SK-MEL-5 (cell line): ENCODE measurements around the gene PPM1K. TPM values are rescaled to one million over a fixed set of nuclear protein-coding genes. Genes with fewer than 3 reads are reported as not detected.
"Not testable (repeated sequence)": the region's sequence is repeated elsewhere in the genome, so short reads cannot be mapped to it uniquely, and the experiment has no call there.

Experiments used
- DNase-seq: peaks from one replicate; pipeline ENCODE4 v3.0.0-alpha.2; 2016; ENCODE audit warnings: low read depth, low spot score
- in situ Hi-C: cut with HindIII; loops from 2 replicates; pipeline ENCODE4 v1.10.0; 2016; ENCODE audit warnings: low sequenced_read_pairs, high pct_unique_total_duplicates, low pct_unique_long_range_greater_than_20kb
- polyA plus RNA-seq, 2 experiments: library from polyadenylated mRNA; depleted of rRNA; stranded (reverse); fragments of >200 nt; gene quantifications; 2 replicates each; pipeline ENCODE4 v1.2.3, GENCODE V29; 2015
- total RNA-seq: library from RNA; depleted of rRNA; stranded (reverse); fragments of >200 nt; shearing (Covaris generic); gene quantifications from 2 replicates; pipeline ENCODE4 v1.2.3, GENCODE V29; 2014; rRNA removed

The PPM1K gene
- total RNA-seq = 3.0 and 4.8 TPM in 2 replicates
- 2.6 and 3.8 TPM in 2 replicates for polyA plus RNA-seq (2015; cell fraction: cytosol; rRNA removed)
- polyA plus RNA-seq (2015; cell fraction: nucleus; rRNA removed) = 5.5 and 6.2 TPM in 2 replicates

GRCh38 chr4:88284439-88285234 lies at the start of gene PPM1K:
TSS of gene PPM1K (minus strand) at chr4:88284561. CDS start at chr4:88278583, 5,978 bp downstream.
- DNase-seq = peak; percentile 95
- in situ Hi-C loops = no loop called here

- in situ Hi-C loops = no loop called here
- DNase-seq = no peak
Measured at GRCh38 chr4:88333741-88334405, 49.5 kb upstream of the PPM1K start.

GRCh38 chr4:88327665-88328064 lies 43.3 kb upstream of the PPM1K start:
- DNase-seq = no peak
- in situ Hi-C loops = no loop called here

- in situ Hi-C loops = no loop called here
- DNase-seq = no peak
Measured at GRCh38 chr4:88320780-88321373, 36.5 kb upstream of the PPM1K start.

GRCh38 chr4:88320224-88320779 lies 35.9 kb upstream of the PPM1K start:
- in situ Hi-C loops = no loop called here
- no peak for DNase-seq

GRCh38 chr4:88318751-88319350 lies 34.5 kb upstream of the PPM1K start:
- DNase-seq = no peak
- in situ Hi-C loops = no loop called here

- in situ Hi-C loops = no loop called here
- no peak for DNase-seq
Measured at GRCh38 chr4:88315460-88316017, 31.2 kb upstream of the PPM1K start.

- DNase-seq, in situ Hi-C loops: not testable (repeated sequence)
Measured at GRCh38 chr4:88313088-88313624, 28.8 kb upstream of the PPM1K start.

- in situ Hi-C loops = no loop called here
- no peak for DNase-seq
Measured at GRCh38 chr4:88308587-88308986, 24.2 kb upstream of the PPM1K start.

- no peak for DNase-seq
- in situ Hi-C loops = no loop called here
Measured at GRCh38 chr4:88297725-88298454, 13.5 kb upstream of the PPM1K start.

- DNase-seq = no peak
- in situ Hi-C loops = no loop called here
Measured at GRCh38 chr4:88297212-88297516, 12.8 kb upstream of the PPM1K start.

- in situ Hi-C loops = no loop called here
Measured at GRCh38 chr4:88296413-88297211, 12.3 kb upstream of the PPM1K start.

GRCh38 chr4:88295656-88296055 lies 11.3 kb upstream of the PPM1K start:
- no peak for DNase-seq
- in situ Hi-C loops = no loop called here

More at GRCh38 chr4:88296413-88297211, 12.3 kb upstream of the PPM1K start:
- DNase-seq = no peak

GRCh38 chr4:88291003-88291402 lies 6.6 kb upstream of the PPM1K start:
- peak; percentile 4 for DNase-seq
- in situ Hi-C loops = no loop called here

GRCh38 chr4:88286897-88287296 lies 2.5 kb upstream of the PPM1K start:
- in situ Hi-C loops = no loop called here
- DNase-seq = no peak

GRCh38 chr4:88285235-88285653 lies 883 bp upstream of the PPM1K start:
- in situ Hi-C loops = no loop called here
- no peak for DNase-seq
